ENCODE measurements around the gene ARRDC3. TPM values are rescaled to one million over a fixed set of nuclear protein-coding genes. Genes with fewer than 3 reads are reported as not detected.

The ARRDC3 gene
- total and polyA plus RNA-seq, 11 donors, result 3.3 to 53.6 (median 8.9) TPM

DNA sequence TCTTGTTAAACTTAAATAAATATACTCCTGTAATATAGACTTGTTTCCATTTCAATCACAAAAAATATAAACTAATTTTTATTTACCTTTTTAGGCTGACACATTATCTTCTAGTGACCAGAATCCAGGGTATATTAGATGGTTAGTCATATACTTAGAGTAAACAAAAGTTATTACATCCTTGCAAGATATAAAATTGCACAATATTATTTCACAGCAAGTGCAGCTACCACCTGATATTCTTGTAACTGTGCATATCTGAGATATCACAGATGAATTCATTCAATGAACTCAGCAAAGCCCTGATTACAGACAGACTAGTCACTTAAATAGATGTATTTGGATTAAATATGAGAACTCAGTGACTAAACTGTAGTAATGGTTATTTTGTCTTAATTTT, 25.6 kb upstream of the ARRDC3 start:
- ATAC-seq, result no peak
- no peaks in the 10 kb centered on the region for H3K9me3 ChIP-seq
- H3K27me3 ChIP-seq, result no peaks in the 10 kb centered on the region
- H3K36me3 ChIP-seq, result no peaks in the 10 kb centered on the region
- intact Hi-C loops (cut with DNase I), result no loop called here
- no peaks in the 10 kb centered on the region for H3K4me1 ChIP-seq
- DNase-seq, result no peak
- H3K27ac ChIP-seq, result no peak overlapping the region
- TF ChIP-seq, protein P1, sequence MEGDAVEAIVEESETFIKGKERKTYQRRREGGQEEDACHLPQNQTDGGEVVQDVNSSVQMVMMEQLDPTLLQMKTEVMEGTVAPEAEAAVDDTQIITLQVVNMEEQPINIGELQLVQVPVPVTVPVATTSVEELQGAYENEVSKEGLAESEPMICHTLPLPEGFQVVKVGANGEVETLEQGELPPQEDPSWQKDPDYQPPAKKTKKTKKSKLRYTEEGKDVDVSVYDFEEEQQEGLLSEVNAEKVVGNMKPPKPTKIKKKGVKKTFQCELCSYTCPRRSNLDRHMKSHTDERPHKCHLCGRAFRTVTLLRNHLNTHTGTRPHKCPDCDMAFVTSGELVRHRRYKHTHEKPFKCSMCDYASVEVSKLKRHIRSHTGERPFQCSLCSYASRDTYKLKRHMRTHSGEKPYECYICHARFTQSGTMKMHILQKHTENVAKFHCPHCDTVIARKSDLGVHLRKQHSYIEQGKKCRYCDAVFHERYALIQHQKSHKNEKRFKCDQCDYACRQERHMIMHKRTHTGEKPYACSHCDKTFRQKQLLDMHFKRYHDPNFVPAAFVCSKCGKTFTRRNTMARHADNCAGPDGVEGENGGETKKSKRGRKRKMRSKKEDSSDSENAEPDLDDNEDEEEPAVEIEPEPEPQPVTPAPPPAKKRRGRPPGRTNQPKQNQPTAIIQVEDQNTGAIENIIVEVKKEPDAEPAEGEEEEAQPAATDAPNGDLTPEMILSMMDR (IDR thresholded peaks at IDR 0.05), result no peak
- TF ChIP-seq POLR2A (IDR thresholded peaks at IDR 0.05), result no peak
- no peak overlapping the region for H3K4me3 ChIP-seq

DNA sequence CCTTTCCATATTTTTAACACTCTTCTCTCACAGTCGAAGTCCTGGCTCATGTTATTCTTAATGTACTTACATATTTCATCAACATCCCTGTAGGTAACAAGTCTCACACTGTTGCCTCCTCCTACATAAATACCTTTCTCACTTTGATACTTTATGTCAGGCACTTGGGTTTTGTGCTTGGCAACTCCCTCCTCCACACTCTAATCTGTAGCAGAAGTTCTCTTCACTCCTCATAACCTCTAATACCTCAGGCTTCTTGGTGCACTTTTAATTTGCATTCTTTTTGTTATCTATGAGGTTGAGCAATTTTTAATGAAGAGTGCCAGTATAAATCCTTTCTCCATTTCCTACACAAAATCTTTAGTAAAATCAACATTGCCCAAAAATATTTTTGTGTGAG, 24.1 kb upstream of the ARRDC3 start:
- TF ChIP-seq POLR2A (IDR thresholded peaks at IDR 0.05), result no peak
- TF ChIP-seq, protein P1 (IDR thresholded peaks at IDR 0.05), result no peak
- Histone ChIP-seq H3K27ac (no peak overlapping the region), H3K9me3 (no peaks in the 10 kb centered on the region), H3K36me3 (no peaks in the 10 kb centered on the region), H3K4me1 (no peaks in the 10 kb centered on the region), H3K4me3 (no peak overlapping the region), H3K27me3 (no peaks in the 10 kb centered on the region)
- ATAC-seq (no peak), DNase-seq (no peak)
- WGBS, 4 donors, result 72 to 89% (median 79%) methylated on average over 1 of the region's 1 CpG
- intact Hi-C loops (cut with DNase I), result no loop called here

GRCh38 chr5:91403438-91403837, 20.3 kb upstream of the ARRDC3 start:
- ATAC-seq (no peak), DNase-seq (no peak)
- H3K9me3 ChIP-seq, result no peaks in the 10 kb centered on the region
- no peak overlapping the region for H3K27ac ChIP-seq
- intact Hi-C loops (cut with DNase I), result no loop called here
- TF ChIP-seq, protein P1 (IDR thresholded peaks at IDR 0.05), result no peak
- no peak for TF ChIP-seq POLR2A (IDR thresholded peaks at IDR 0.05)
- H3K27me3 ChIP-seq, result no peaks in the 10 kb centered on the region
- H3K4me1 ChIP-seq, result no peaks in the 10 kb centered on the region
- H3K4me3 ChIP-seq, result no peak overlapping the region
- H3K36me3 ChIP-seq, result no peaks in the 10 kb centered on the region

DNA sequence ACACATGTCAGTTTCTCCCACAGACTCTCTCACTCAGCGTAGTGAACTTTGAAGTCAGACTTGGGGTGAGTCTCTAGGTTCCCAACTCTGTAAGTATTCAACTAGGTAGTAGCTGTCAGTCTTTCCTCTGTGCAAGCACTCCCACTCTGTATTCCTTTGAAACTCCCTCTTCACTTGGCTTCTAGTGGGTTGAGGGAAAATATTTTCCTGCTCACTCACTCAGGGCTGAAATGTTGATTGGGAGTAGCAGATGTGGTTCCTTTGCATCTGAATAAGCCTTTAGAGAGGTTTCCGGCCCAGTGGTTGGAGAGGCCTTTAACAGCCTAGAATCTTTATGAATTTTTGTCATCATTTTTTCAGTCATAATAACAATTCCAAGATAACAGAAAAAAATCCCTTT, 18.1 kb upstream of the ARRDC3 start:
- Histone ChIP-seq H3K27me3 (no peaks in the 10 kb centered on the region), H3K27ac (no peak overlapping the region), H3K4me1 (peaks cover 0 to 9% (median 0%) of the 10 kb centered on the region in 12 donors), H3K36me3 (no peaks in the 10 kb centered on the region), H3K4me3 (no peak overlapping the region), H3K9me3 (no peaks in the 10 kb centered on the region)
- TF ChIP-seq, protein P1 (IDR thresholded peaks at IDR 0.05), result no peak
- TF ChIP-seq POLR2A (IDR thresholded peaks at IDR 0.05), result no peak
- intact Hi-C loops (cut with DNase I), result no loop called here
- ATAC-seq (no peak), DNase-seq (no peak)
- 94 to 100% (median 97%) methylated on average over 2 of the region's 2 CpGs for WGBS, 4 donors

Measured in heart left ventricle (tissue), 16 donors.